Astrocyte (in vitro differentiated cells and primary cell): ENCODE measurements around the gene SGMS2.

ENCODE experiments used
- EZH2 ChIP-seq: IDR thresholded peaks from 2 replicates; pipeline ENCODE4 v1.6.1; 2012; ENCODE audit warnings: mild to moderate bottlenecking, low read length, inconsistent platforms; ENCODE audit not compliant: insufficient read depth
- TF ChIP-seq, protein P1 (sequence below): IDR thresholded peaks from 2 replicates; pipeline ENCODE4 v1.5.1; 2011; ENCODE audit warnings: low read depth, mild to moderate bottlenecking, inconsistent platforms, low read length, moderate library complexity; ENCODE audit not compliant: insufficient read depth

DNA sequence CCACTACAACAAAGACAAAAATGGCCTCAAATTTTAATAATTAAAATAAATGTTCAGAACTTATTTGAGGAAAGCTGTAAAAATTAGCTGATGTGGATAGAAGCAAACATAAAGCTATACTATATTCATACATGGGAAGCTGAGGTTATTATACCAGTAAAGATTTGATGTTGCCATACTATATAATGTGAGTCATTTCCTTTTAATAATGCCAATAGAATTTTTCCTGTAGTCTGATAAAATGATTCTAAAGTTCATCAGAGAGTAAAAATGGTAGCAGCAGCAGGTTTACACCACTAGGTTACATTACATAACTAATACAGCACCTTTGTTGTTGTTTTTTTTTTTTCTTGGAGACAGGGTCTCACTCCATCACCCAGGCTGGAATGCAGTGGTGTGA is 61.1 kb downstream of the SGMS2 start:
- TF ChIP-seq EZH2, result no peak
- TF ChIP-seq, protein P1, sequence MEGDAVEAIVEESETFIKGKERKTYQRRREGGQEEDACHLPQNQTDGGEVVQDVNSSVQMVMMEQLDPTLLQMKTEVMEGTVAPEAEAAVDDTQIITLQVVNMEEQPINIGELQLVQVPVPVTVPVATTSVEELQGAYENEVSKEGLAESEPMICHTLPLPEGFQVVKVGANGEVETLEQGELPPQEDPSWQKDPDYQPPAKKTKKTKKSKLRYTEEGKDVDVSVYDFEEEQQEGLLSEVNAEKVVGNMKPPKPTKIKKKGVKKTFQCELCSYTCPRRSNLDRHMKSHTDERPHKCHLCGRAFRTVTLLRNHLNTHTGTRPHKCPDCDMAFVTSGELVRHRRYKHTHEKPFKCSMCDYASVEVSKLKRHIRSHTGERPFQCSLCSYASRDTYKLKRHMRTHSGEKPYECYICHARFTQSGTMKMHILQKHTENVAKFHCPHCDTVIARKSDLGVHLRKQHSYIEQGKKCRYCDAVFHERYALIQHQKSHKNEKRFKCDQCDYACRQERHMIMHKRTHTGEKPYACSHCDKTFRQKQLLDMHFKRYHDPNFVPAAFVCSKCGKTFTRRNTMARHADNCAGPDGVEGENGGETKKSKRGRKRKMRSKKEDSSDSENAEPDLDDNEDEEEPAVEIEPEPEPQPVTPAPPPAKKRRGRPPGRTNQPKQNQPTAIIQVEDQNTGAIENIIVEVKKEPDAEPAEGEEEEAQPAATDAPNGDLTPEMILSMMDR, result no peak
